ENCODE measurements around the gene LSM3.
A peak's percentile ranks its signal among the peaks of the same experiment; 100 is the strongest.

The LSM3 gene

GRCh38 chr3:14200841-14201240, 22.2 kb downstream of the LSM3 start:
- DNase-seq (ENCODE audit: low read depth, low spot score), result no peak

DNA sequence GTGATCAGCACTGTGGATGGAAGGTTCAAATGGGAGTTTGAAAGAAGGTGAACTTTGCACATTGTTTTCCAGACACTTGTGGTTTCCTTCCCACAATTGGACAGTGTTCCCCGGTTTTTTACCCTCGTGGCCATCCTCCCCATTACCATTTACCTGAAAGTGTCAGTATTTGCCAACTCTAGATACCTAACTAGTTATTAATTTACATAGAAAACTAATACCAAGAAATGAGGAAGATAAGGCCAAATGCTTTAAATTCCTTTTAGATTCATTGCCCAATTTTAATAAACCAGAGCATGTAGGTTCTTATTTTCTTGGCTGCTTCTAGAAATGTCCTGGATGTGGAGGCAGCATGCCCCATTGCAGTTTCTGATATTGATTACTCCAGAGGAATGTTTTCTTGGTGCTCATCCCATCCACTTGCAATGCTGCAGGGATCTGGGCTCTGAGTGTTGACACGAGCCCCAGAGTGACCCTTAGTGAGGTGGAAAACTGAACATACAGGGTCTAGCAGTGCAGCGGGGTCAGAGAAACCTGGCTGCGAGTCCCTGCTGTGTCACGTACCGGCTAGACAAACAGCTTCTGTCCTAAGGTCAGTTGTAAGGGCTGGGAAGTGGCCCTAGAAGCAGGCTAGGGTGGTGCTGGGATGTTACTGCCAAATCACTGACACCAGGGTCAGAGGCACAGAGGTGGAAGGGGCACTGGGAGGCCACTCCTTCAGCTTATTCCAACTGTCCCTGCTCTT, 23.5 kb downstream of the LSM3 start:
- no peak for DNase-seq (ENCODE audit: low read depth, low spot score)

DNA sequence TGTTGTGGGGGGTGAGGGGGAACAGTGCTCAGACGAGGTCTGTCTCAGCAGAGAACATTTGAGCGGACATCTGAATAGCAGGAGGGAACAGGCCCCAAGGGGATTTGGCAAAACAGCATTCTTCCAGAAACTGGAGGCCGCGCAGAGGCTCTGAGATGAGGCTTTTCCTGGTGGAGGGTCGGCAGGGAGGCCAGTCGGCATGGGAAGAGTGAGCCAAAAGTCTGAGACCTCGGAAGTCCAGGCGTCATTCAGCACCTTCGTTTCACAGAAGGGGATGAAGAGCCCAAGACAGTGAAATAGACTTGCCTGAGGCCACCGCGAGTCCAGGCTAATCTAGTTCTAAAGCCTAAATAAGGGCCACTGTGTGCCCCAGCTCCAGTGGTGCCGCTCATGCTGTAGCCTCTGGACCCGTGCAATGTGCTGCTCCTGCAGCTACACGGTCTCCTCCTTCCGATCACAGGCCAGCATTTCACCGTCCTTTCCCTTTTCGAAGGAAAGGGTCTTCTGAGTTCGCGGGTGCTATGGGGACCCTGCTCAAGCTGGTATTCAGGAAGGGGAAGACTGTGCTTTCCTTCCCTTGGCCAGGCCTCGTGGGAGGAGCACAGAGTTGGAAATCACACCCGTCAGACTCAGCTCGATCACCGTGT, 24.4 kb downstream of the LSM3 start:
- no peak for DNase-seq (ENCODE audit: low read depth, low spot score)

- peak; percentile 53 for DNase-seq (ENCODE audit: low read depth, low spot score)
Observed at GRCh38 chr3:14203521-14204079, 25.0 kb downstream of the LSM3 start.

DNA sequence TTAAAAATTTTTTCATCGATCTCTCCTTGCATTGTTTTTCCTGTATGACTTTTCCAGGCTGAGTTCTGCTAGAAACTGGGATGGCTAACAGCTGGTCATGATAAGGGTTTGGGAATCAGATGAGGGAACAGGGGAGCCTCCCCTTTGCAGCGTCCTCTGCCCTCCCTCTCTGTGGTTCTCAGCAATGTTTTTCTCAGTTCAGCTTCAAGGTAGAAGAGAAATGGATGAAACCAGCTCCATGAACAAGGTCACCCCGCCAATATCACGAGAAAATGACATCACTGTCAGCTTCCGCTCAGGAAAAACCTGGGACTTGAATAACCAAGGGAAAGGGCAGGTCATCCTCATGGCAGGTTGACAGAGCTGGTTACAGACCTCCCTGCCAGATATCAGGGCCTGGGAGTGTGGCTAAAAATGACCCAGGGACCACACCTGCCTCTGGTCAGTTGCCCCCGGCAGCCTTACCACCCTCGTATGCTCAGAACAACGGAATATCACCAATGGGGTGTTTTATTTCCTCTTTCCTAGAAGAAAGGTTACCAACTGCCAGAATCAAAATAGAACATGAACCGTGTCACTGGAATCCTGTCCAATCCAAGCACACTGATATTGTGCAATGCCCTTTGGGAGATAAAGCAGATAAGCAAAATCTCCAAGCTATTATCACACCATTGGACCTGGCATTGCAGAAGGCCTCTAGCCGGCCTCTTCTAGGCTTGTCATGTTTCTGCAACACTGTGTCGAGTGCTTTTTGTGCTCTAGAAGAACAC, 26.1 kb downstream of the LSM3 start:
- DNase-seq (ENCODE audit: low read depth, low spot score), result no peak

- no peak for DNase-seq (ENCODE audit: low read depth, low spot score)
Observed at GRCh38 chr3:14206548-14207177, 28.0 kb downstream of the LSM3 start.

DNA sequence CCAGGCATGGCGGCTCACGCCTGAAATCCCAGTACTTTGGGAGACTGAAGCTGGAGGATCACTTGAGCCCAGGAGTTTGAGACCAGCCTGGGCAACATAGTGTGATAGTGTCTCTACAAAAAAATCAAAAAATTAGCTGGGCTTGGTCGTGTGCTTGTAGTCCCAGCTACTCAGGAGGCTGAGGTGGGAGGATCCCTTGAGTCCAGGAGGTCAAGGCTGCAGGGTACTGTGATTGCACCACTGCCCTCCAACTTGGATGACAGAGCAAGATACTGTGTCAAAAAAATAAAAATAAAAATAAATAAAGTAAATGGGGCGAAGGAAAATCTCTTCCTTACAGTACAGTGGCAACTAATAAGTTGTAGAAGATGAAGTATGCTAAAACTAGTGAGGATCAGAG, 29.6 kb downstream of the LSM3 start:
- no peak for DNase-seq (ENCODE audit: low read depth, low spot score)

DNA sequence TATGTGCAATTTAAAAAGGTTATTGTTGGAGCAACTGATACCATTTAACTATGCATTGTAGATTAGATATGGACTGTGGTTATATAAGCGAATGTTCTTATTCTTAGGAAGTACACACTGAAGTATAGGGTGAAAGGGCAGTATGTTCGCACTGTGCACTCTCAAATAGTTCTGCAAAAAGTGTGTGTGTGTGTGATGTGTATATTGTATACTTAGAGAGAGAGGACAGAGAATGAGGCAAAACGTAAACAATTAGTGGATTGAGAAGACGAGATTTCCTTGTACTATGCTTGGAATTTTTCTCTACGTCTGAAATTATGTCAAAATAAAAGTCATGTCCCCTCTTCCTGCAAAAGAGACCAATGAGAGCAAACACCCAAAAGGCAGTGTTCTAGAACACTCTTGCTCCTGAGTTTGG, 30.4 kb downstream of the LSM3 start:
- DNase-seq (ENCODE audit: low read depth, low spot score), result no peak

- DNase-seq (ENCODE audit: low read depth, low spot score), result no peak
Observed at GRCh38 chr3:14209581-14210289, 31.1 kb downstream of the LSM3 start.

- DNase-seq (ENCODE audit: low read depth, low spot score), result no peak
Observed at GRCh38 chr3:14210290-14210688, 31.7 kb downstream of the LSM3 start.

- DNase-seq (ENCODE audit: low read depth, low spot score), result no peak
Observed at GRCh38 chr3:14210843-14211594, 32.4 kb downstream of the LSM3 start.

DNA sequence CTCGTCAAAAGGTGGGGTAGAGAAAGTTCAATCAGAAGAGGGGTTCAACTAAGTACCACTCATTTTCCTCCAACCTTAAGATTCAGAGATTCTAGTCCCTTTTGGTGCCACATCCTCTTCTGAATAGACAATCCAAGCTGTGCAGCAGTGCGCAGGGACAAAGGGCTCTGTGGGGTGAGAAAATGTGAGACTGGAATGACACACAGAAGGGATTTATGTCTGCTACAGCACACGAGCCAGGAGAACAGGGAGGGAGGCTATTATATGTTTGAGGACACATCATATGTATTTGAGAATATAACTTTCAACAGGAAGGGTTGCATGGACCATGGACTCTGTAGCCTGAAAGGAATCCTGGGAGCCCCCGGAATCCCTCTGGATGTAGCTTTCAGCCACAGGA, 33.0 kb downstream of the LSM3 start:
- no peak for DNase-seq (ENCODE audit: low read depth, low spot score)

DNA sequence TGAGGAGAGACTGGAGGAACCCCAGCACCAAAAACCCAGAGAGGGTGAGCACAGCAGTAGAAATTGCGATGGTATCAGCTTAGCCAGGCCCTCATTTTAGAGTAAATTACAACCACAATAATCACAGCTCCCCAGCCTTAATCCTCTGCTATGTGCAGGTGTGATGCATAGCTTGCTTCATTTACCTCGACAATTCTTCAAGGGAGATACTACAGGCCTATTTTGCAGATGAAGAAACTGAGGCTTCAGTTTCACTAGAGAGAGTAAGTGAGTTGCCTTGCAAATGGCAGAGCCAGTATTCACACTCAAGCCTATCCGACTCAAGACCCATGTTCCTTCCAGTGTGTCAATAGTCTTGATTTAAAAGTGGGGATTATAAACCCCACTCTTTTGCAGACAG, 33.4 kb downstream of the LSM3 start:
- no peak for DNase-seq (ENCODE audit: low read depth, low spot score)

DNA sequence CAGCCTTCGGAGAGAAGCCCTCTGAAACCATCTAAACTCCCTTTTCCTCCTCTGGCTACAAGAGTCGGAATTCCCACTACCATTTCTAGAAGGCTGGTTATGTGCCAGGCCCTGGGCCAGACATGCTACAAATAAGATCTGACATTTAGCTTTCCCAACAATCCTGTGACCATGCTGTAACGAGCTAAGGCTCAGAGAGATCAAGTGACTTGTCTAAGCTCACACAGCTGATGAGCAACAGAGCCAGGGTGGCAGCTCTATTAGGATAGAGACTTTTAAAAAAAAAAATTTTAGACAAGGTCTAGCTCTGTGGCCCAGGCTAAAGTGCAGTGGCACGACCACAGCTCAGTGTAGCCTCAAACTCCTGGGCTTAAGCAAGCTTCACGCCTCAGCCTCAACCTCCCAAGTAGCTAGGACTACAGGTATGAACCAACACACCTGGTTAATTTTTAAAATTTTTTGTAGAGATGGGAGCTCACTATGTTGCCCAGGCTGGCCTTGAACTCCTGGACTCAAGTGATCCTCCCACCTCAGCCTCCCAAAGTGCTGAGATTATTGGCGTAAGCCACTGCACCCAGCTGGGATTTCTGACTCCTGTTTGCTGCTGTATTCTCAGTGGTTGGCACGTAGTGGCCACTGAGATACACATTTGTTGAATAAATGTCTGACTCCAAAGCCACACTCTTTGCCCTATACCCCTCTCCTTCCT, 34.6 kb downstream of the LSM3 start:
- DNase-seq (ENCODE audit: low read depth, low spot score), result no peak

DNA sequence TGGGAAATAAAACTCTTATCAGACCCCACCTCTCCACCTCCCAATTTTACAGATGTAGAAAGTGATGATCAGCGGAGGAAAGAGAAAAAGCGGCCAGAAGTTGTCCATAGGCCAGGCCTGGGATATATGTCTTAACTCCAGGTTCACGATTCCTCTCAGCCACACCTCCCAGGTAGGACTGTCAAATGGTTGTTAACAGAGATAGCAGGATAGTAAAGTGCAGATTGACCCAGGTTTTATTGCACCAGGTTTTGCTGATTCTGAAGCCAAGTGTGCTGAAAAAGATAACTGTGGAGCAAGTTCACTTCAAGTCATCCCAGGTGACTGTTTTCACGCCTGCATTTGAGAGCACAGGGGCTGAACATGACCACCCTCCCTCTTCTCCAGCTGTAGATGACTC, 36.1 kb downstream of the LSM3 start:
- no peak for DNase-seq (ENCODE audit: low read depth, low spot score)

GRCh38 chr3:14216257-14217048, 37.8 kb downstream of the LSM3 start:
- peak; percentile 51 for DNase-seq (ENCODE audit: low read depth, low spot score)

- no peak for DNase-seq (ENCODE audit: low read depth, low spot score)
Observed at GRCh38 chr3:14218355-14218754, 39.7 kb downstream of the LSM3 start.

DNA sequence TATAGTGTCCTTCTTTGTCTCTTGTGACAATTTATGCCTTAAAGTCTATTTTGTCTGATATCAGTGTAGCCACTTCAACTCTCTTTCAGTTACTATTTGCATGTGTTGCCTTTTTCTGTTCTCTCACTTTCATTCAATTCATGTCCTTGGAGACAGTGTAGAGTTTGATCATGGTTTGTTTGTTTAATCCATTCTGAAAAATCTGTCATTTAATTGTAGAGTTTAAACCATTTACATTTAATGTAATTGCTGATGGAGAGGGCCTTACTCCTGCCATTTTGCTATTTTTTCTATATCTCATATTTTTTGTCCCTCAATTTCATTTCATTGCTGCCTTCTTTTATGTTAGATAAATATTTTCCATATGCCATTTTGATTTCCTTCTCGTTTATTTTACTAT, 42.3 kb downstream of the LSM3 start:
- DNase-seq (ENCODE audit: low read depth, low spot score), result no peak

- no peak for DNase-seq (ENCODE audit: low read depth, low spot score)
Observed at GRCh38 chr3:14221902-14222301, 43.3 kb downstream of the LSM3 start.
